Measurements from ENCODE around the gene PLB1.

DNA sequence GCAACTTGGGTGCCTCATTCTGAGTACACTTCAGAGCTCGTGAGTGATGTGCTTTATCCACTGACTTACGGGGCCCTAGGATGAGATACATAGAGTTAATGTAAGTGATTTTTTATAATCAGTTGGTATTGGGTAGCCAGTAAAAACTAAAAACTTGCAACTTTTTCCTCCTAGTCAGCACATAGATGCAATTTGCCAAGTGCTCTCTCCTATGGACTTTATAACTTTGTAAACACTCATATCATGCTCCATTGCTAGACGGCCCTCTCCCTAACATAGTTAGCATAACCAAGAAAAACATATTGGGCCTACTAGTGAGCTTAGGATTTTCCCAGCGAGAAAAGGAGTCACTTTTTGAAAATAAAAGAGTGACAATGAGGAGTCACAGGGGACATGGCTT is 60.4 kb downstream of the PLB1 start:
- TF ChIP-seq, protein P1, sequence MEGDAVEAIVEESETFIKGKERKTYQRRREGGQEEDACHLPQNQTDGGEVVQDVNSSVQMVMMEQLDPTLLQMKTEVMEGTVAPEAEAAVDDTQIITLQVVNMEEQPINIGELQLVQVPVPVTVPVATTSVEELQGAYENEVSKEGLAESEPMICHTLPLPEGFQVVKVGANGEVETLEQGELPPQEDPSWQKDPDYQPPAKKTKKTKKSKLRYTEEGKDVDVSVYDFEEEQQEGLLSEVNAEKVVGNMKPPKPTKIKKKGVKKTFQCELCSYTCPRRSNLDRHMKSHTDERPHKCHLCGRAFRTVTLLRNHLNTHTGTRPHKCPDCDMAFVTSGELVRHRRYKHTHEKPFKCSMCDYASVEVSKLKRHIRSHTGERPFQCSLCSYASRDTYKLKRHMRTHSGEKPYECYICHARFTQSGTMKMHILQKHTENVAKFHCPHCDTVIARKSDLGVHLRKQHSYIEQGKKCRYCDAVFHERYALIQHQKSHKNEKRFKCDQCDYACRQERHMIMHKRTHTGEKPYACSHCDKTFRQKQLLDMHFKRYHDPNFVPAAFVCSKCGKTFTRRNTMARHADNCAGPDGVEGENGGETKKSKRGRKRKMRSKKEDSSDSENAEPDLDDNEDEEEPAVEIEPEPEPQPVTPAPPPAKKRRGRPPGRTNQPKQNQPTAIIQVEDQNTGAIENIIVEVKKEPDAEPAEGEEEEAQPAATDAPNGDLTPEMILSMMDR (IDR thresholded peaks at IDR 0.05), result no peak
- TF ChIP-seq POLR2A (IDR thresholded peaks at IDR 0.05), result no peak

Measured in right lobe of liver (tissue), 4 donors.